NCI-H524 (cell line): ENCODE results near the gene SP3.

Experiments
- DNase-seq, 2 experiments: peaks; one replicate each; lab custom pipeline; 2025; lab: John Stamatoyannopoulos, UW

SP3 gene

DNA sequence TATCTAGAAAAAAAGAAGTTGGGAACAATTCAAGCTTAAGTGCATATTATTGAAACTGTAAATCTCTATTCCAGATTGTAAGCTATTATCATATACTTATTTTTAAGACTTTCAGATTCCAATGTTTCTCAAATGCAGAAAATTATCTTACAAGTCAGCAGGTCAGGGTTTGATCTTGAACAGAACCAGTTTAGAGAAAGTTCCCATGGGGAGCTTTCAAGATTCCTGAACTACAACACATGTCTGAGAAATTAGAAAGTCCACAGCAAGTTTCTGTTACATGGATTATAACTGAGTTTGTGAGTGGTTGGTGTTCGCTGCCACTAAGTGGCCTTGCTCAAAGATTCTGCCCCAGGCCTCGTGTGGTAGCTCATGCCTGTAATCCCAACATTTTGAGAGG is 31.6 kb upstream of the SP3 start:
- DNase-seq: no peak

DNA sequence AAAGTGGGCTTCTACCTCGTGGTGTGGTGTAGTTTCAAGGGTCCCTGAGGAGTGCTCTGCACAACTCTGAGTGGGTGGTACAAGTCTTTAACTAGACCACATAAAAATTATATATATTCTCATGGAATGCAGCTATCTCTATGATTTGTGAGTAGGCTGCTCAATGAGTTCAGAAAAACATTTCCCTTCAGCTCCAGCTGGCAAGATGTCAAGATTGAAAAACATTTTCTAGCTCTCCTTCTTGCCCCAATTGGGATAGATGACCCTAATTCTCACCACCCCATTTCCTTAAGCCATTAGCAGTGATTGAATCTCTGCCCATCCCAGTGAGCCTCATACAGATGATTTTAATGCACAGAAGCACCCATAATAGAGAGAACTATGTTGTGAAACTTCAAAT is 28.3 kb upstream of the SP3 start:
- DNase-seq: no peak

DNA sequence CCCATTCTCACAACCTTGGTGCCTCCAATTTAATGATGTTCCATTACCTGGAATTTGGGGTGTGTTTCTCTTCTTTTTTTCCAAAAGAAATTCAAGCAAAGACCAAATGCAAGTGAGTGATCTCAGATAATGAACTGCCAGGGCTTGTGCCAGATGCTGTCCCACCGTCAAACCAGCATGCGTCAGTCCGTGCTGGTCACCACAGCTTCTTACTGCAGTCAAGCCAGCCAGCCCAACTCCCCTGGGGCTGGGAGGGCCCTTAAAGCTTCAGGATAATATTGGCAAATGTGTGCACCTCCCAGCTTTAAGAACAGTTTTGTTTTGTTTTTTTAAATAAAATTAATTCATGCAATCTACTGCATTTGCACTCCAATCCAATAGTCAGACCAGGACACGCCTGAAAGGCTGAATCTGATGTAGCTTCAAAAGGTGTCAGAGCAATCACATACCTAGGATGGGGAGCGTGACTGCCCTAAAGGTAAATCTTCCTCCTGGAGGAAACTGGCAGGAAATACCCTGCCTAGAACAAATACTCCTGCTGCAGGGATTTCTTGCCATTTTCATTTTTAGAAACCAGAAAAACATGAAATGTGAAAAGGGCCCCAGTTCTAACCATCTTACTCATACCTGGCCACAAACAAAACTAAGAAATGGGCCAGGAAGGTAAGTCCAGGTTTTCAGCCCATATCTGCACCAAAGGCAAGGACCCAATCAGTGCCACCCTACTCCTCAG is 26.8 kb upstream of the SP3 start:
- DNase-seq: peak; percentile 25 to 53

DNA sequence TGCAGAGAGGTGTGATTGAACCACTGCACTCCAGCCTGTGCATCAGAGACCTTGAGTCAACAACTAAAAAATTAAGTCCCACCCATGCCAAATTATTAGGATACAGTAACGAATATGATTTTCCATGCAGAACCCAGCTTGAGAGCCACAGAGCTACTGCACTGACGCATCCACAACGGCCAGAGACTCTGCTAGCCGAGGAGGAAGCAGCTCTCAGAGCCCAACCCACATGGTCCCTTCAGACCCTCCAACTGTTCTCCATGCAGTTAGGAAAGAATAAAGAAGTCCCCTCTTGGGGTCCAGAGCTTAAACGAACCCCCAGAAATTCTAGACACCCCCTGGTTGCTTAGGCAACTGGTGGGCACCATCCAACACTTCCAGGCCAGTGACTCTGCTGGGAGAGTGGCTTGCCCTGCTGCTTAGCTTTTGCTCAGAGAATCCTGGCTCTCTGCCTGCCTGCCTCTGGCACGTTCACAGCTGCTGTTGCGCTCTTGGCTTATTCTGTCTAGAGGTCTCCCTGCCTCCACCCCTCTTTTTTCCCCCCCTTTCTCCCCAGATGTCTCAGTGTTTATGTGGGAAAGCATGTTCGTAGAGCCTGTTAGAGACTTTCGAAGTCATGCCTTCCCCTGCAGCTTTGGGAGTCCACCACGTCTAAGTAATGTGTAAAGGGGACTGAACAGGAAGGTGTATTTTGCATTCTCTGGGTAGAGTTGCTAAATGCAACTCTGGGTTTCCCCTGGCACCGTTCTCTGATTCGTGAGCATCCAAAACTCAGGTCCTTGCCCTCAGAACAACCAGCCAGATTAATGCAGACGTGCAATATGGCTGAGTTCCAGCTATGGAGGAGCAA is 26.0 kb upstream of the SP3 start:
- DNase-seq: peak; percentile 78 to 88

DNA sequence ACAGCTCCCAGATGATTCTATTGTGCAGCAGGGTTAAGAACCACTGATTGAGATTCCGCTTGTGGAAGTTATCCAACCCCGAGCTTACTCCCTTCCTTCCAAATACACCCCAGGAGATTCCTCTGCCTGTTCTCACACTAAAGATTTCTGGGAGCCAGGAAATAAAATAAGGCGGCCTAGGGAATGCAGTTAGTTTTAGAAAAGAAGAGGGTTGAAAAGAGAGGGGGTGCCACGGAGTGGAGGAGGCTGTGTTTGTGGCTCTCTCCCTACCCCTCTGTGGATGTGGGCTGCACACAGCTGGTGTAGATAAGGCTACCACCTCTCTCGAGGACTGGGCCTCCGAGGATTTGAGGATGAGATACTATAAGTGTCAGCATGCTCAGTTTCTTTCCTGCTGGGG is 25.1 kb upstream of the SP3 start:
- no peak for DNase-seq

DNA sequence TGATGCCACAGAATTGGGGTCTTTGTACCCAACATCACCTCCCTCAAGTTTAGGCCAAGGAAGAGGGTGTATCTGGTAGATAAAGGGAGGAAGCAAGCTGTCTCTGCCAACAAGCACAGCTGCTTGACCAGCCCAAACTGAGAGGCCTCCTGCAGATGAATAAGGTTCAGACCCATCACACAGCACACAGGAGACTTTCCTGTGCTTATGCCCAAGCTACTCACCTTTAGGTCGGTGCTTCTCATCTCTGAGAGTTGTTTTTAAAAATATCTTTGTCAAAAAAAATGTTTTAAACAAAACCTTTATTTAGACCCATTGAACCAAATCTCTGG is 24.7 kb upstream of the SP3 start:
- DNase-seq: no peak

DNA sequence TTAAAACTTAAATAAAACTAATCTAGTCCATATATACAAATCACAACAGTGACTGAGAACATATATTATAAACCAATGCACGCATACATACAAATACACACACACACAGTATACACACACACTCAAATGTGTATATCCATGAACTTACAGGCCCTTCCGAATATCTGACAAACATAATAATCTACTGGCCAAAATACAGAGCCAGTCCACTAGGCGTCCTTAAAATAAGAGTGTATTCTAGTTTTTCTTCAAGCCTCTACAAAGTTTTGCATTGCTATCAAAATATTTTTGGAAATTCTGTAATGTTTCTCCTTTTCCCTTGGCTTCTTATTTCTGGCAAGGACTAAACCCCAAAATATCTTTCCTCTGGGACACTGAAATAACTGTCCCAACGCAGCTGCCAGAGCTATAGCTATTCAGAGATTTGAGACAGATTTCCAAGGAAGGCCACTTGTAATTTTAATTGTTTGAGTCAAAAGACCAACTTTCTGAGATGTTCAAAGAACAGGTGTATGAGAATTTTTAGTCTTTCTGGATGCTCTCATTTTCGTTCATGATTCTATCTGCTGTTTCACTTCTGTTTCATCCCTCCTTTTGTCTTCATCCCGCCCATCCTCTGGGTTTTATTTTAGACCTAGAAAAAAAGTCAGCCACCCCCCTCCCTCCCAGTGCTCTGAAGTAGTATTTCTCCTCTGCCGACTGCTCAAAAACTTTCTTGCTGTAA is 24.1 kb upstream of the SP3 start:
- DNase-seq: no peak

DNA sequence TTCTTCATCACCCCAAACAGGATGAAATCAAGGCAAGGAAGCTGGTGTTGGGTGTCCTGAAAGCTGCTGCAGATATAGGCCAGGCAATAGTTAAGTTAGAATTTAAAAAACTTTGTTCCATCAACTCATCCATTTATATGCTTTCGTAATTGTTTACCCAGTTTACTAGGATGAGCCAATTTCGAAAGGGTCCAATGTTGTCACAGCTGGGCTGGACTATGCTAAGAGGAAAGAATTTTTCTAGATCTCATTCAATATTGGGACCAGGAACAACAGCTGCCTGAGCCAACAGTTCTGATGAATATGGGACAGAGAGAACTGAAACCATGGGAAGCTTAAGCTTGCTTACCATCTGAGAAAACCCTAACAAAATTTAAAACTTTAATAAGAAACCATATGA is 21.6 kb upstream of the SP3 start:
- DNase-seq: no peak

DNA sequence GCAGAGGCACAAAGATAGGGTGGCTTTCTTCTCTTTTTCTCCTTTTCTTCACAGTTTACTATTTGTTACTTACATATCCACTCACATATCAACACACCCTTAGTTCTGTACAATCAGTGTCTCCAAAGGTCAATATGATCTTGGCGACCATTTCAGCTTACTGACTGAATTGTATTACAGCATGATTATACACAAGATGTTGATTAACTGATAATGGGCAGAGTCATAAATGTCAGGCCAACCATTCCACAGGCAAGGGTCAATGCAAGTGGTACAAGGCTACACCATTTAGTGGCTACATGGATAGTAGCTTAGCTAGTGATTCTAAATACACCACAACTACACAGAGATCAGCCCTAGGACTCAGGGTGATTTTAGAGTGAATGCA is 20.4 kb upstream of the SP3 start:
- DNase-seq: no peak

DNA sequence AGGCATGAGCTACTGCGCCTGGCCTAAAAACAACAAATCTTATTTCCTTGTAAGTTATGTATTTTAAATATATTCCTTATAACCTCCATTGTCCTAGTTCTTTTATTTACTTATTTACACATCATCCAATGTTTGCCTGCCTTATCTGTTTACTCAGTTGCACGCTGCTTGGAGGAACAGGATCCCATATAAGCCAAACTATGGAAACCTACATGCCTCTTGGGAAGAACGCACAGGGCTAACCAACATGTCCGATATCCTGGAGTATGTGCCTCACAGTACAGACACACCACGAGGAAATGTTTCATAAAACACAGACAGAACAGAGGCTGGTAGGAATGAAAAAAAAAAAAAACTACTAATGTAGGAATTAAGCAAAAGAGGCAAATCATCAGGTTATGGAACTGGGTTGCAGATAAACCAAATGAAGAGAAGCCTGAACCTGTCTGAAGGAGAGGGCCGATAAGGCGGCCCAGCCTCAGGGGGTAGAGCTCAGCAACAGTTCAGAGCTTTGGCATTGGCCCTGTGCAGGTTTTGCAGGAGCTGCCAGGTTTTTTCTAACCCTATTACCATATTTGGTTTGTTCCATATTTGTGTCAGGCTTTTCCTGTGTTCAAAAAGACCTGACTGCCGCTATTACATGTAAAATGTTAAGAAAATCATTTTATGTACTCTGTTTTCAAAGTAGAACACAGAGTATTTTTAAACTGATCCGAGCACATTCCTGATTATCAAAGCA is 19.9 kb upstream of the SP3 start:
- no peak for DNase-seq

DNA sequence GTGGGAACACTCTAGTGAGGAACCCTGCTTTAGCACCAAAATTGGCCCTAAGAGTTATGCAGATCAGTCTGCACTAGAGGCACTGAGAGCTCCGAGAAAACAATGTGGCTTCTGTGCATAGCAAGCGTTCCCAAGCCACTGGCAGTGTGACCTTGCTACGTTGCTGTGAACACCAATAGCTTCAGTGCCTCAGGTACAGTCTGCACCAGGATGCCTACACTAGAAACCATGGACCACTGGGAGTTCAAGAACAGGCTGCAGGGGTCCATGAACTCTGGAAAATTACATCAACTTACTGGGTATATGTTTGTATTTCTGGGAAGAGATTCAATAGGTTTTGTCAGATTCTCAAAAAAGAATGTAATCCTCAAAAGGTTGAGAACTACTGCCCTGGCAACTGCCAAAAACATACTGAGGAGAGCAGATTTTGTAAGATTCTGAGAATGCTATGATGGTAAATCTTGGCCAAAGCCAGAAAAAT is 18.3 kb upstream of the SP3 start:
- no peak for DNase-seq

DNA sequence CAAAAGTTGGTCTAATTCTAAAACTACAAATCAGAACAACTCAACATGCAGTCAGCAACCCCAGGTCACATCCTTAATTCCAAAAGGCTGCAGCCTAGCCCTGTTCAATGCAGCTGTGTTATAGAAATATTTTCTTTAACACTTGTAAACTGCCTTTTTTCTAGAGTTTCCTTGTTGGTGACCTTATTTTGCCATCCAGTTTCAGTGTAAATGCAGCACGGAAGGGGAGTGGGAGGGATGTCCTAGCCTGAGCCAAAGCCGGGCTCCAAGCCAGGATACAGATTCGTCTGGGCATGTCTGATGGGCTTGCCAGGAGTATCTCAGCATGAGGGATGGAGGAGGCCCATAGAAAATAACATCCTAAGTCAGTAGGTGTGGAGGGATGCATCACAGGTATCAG is 17.7 kb upstream of the SP3 start:
- DNase-seq: no peak

DNA sequence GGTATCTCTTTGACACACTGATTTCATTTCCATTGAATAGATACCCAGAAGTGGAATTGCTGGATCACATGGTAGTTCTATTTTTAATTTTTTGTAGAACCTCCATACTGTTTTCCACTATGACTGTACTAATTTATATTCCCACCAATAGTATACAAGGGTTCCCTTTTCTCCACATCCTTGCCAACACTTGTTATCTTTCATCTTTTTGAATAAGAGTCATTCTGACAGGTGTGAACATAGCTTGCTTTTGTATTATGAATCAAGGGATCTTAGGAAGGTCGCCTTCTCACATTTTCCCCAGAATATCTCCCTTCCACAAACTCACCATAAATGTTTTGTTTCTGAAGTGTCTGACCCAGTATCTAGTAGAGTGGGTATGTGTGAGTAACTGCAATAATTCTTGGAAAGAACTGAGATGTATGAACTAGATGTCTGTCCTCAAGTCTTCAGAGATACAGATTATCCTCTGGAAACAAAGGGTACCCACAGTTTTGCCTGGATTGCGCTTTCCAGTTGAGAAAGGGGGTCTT is 17.1 kb upstream of the SP3 start:
- DNase-seq: no peak

DNA sequence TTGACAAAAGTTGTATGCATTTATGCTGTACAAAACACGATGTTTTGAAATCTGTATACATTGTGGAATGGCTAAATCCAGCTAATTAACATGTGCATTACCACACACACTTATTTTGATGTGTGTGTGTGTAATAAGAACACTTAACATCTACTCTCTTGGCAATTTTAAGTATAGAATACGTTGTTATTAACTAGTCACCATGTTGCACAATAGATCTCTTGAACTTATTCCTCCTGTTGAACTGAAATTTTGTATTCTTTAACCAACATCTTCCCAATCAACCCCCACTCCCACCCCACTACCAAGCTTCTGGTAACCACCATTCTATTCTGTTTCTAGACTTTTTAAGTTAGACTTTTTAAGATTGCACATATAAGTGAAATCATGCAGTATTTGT is 16.3 kb upstream of the SP3 start:
- DNase-seq: no peak

DNA sequence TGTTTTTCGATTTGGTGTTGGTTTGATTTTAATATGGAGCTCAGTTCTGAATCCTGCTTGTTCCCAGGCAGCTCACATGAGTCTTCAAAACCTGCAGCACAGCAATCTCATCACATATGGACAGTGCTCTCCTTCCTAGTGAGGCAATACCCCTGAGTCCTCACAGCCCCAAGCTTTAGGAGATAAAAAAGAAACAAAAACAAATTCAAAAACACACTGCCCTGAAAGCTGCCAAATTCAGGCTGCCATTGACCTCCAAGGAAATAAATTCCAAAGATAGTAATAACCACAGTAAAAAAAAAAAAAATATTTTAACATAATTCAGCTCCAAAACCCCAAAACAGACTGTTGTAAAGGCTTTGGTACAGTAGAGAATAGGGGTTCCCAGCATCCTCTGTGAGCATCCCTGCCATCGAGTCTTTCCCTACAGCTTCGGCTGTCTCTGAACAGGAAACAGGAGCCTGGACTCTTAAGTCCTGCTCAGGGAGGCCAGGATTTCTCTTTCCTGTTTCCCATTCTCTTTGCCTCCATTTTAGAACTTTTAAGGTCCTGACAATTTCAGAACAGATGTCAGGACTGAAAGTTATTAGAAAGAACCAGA is 14.7 kb upstream of the SP3 start:
- peak in 1 of 2 experiments; percentile 4 for DNase-seq

DNA sequence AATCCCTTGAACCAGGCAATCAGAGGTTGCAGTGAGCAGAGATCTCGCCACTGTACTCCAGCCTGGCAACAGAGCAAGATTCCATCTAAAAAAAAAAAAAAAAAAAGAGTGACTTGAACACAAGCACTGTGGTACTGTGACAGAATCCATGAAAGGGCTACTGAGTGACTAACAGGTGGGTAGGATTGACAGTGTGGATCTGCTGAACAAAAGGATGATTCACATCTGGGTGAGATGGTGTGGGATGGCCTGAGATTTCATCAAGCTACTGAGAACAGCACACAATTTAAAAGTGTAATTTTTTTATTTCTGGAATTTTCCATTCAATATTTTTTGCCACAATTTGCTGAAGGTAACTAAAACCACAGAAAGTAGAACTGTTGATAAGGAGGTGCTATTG is 13.3 kb upstream of the SP3 start:
- DNase-seq: no peak

DNA sequence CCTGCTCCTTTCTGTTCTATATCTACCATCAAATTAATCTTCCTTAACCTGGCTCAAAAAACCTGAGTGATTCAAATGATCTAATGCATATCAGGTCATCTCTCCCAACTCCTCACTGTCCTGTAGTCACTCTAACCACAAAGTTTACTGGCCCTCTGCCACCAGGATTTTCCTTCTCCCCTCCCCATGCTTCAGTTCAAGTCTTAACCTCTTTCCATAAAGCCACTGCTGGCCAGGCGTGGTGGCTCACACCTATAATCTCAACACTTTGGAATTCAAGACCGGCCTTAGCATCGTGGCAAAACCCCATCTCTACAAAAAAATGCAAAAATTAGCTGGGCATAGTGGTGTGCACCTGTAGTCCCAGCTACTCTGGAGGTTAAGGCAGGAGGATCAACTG is 7.5 kb upstream of the SP3 start:
- no peak for DNase-seq

DNA sequence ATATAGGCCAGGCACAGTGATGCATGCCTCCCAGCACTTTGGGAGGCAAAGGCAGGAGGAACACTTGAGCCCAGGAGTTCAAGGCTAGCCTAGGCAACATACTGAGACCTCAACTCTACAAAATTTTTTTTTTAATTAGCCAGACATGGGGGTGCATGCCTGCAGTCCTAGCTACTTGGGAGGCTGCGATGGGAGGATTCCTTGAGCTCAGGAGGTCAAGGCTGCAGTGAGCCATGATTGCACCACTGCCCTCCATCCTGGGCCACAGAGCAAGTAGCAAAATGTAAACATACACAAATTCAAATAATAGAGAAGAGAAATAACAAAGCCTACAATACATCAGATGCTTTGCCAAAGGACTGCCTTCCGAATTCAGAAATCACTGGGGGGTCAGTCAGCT is 7.0 kb upstream of the SP3 start:
- no peak for DNase-seq

DNA sequence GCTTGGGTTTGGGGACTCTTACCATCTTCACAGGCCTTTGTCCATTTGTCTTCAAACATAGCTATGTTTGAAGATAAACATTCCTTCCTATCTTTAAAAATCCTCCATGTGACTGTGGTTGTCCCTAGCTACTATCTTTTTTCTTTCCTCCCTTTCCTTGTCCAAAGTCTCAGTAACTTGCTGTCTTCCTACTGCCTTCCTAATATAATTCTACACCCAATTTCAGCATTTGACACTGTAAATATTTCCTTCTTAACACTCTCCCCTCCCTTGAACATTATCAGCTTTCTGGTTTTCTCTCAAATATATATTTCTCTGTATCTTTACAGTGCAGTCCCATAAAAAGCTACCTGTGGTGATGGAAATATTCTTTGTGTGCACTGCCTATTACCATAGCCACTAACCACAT is 5.3 kb upstream of the SP3 start:
- no peak for DNase-seq

DNA sequence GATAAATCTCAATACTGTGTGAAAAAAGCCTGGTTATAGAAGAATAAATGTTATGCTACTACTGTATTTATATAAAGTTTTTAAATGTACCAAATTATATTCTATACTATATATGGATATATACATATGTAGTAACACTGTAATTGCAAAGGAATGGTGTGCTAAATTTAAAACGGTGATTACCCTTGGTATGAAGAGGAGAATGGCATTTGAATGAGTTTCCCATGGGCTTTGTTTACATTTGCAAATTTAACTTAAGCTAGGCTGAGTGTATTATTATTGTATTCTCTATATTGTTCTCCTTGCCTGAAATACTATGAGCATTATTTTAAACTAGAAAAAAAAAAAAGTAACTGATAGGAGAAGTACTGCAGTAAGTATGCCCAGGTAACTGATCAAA is 4.7 kb upstream of the SP3 start:
- DNase-seq: no peak

DNA sequence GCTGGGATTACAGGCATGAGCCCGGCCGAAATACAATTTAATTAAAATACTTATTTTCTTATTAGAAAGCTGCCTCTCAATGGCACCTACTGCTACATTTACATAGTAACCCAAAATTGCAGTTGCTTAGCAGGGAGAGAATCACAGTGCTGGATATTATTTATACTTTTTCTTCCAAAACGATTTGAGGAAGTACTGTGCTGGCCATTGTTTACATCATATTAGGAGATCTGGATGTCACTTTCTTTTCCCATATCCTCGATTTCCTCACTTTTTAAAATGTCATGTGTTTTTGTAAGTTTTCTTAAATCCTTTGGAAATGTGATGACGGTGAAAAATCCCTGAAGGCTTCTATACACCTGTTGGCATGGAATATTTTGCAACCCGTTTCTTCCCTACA is 3.4 kb upstream of the SP3 start:
- no peak for DNase-seq
